BLaER1 (cell line): Measurements from ENCODE around the gene SIDT1.

Source experiments
- H3K27ac ChIP-seq: shearing (Covaris generic); formaldehyde crosslinking; 2 replicates; pipeline ENCODE4 v1.8.1; 2022
- H3K27me3 ChIP-seq: shearing (Covaris generic); formaldehyde crosslinking; 2 replicates; pipeline ENCODE4 v1.8.1; 2022
- H3K36me3 ChIP-seq: shearing (Covaris generic); formaldehyde crosslinking; 2 replicates; pipeline ENCODE4 v1.8.1; 2022
- H3K4me1 ChIP-seq: shearing (Covaris generic); formaldehyde crosslinking; 2 replicates; pipeline ENCODE4 v1.8.1; 2022
- H3K4me2 ChIP-seq: shearing (Covaris generic); formaldehyde crosslinking; 2 replicates; pipeline ENCODE4 v1.8.1; 2022
- H3K4me3 ChIP-seq: shearing (Covaris generic); formaldehyde crosslinking; 2 replicates; pipeline ENCODE4 v1.8.1; 2022
- H3K9ac ChIP-seq: shearing (Covaris generic); formaldehyde crosslinking; 2 replicates; pipeline ENCODE4 v1.8.1; 2022
- H3K9me3 ChIP-seq: shearing (Covaris generic); formaldehyde crosslinking; 2 replicates; pipeline ENCODE4 v1.8.1; 2022
- H4K20me1 ChIP-seq: shearing (Covaris generic); formaldehyde crosslinking; 2 replicates; pipeline ENCODE4 v1.8.1; 2022
- Cebpa-rat ChIP-seq: shearing (Covaris generic); IDR thresholded peaks from 2 replicates; pipeline ENCODE4 v1.8.1; 2022

Gene SIDT1

GRCh38 chr3:113541519-113541918 is 9.2 kb downstream of the SIDT1 start:
- Histone ChIP-seq H4K20me1 (no peaks in the 10 kb centered on the region), H3K9me3 (peaks cover 22% of the 10 kb centered on the region), H3K4me3 (no peak overlapping the region), H3K9ac (no peak overlapping the region), H3K36me3 (no peaks in the 10 kb centered on the region), H3K4me1 (0 out of 2 replicates have a peak, but pooled peaks cover 2% of the 10 kb centered on the region), H3K4me2 (no peak overlapping the region), H3K27me3 (no peaks in the 10 kb centered on the region), H3K27ac (no peak overlapping the region)
- TF ChIP-seq Cebpa-rat = no peak

GRCh38 chr3:113545594-113545993 is 13.2 kb downstream of the SIDT1 start:
- Histone ChIP-seq H3K4me3 (no peak overlapping the region), H3K27ac (no peak overlapping the region), H3K4me1 (no peaks in the 10 kb centered on the region), H3K27me3 (no peaks in the 10 kb centered on the region), H3K9ac (no peak overlapping the region), H4K20me1 (no peaks in the 10 kb centered on the region), H3K36me3 (no peaks in the 10 kb centered on the region), H3K4me2 (no peak overlapping the region), H3K9me3 (peaks cover 22% of the 10 kb centered on the region)
- no peak for TF ChIP-seq Cebpa-rat

- Histone ChIP-seq H3K4me1 (no peaks in the 10 kb centered on the region), H3K9me3 (peaks cover 17% of the 10 kb centered on the region), H3K27me3 (no peaks in the 10 kb centered on the region), H3K4me3 (no peak overlapping the region), H3K9ac (no peak overlapping the region), H3K27ac (no peak overlapping the region), H4K20me1 (no peaks in the 10 kb centered on the region), H3K4me2 (no peak overlapping the region), H3K36me3 (no peaks in the 10 kb centered on the region)
- no peak for TF ChIP-seq Cebpa-rat
Observed at GRCh38 chr3:113546414-113546893, 14.1 kb downstream of the SIDT1 start.

- no peak for TF ChIP-seq Cebpa-rat
Observed at GRCh38 chr3:113548501-113548900, 16.1 kb downstream of the SIDT1 start.

GRCh38 chr3:113551820-113552219 is 19.5 kb downstream of the SIDT1 start:
- H3K4me1 ChIP-seq = no peaks in the 10 kb centered on the region
- no peak overlapping the region for H3K4me3 ChIP-seq
- no peak overlapping the region for H3K4me2 ChIP-seq
- no peaks in the 10 kb centered on the region for H4K20me1 ChIP-seq
- no peaks in the 10 kb centered on the region for H3K9me3 ChIP-seq
- no peak for TF ChIP-seq Cebpa-rat
- H3K27ac ChIP-seq = no peak overlapping the region
- no peaks in the 10 kb centered on the region for H3K36me3 ChIP-seq
- H3K9ac ChIP-seq = no peak overlapping the region
- H3K27me3 ChIP-seq = no peaks in the 10 kb centered on the region

More at GRCh38 chr3:113548501-113548900, 16.1 kb downstream of the SIDT1 start:
- Histone ChIP-seq H3K9me3 (no peaks in the 10 kb centered on the region), H3K9ac (no peak overlapping the region), H3K4me2 (no peak overlapping the region), H3K36me3 (no peaks in the 10 kb centered on the region), H3K27me3 (no peaks in the 10 kb centered on the region), H3K27ac (no peak overlapping the region), H4K20me1 (no peaks in the 10 kb centered on the region), H3K4me3 (no peak overlapping the region), H3K4me1 (no peaks in the 10 kb centered on the region)

- TF ChIP-seq Cebpa-rat = no peak
- Histone ChIP-seq H3K9ac (no peak overlapping the region), H3K4me3 (no peak overlapping the region), H4K20me1 (no peaks in the 10 kb centered on the region), H3K4me2 (no peak overlapping the region), H3K36me3 (no peaks in the 10 kb centered on the region), H3K4me1 (no peaks in the 10 kb centered on the region), H3K9me3 (no peaks in the 10 kb centered on the region), H3K27me3 (no peaks in the 10 kb centered on the region), H3K27ac (no peak overlapping the region)
Observed at GRCh38 chr3:113552851-113553250, 20.5 kb downstream of the SIDT1 start.

- Histone ChIP-seq H3K27ac (no peak overlapping the region), H4K20me1 (no peaks in the 10 kb centered on the region), H3K4me1 (no peaks in the 10 kb centered on the region), H3K9me3 (no peaks in the 10 kb centered on the region), H3K4me3 (no peak overlapping the region), H3K9ac (no peak overlapping the region), H3K36me3 (no peaks in the 10 kb centered on the region), H3K27me3 (no peaks in the 10 kb centered on the region), H3K4me2 (no peak overlapping the region)
- TF ChIP-seq Cebpa-rat = no peak
Observed at GRCh38 chr3:113555138-113555537, 22.8 kb downstream of the SIDT1 start.

- no peaks in the 10 kb centered on the region for H3K9me3 ChIP-seq
- peaks cover 5% of the 10 kb centered on the region; the same call in 1 of the 2 replicates for H3K4me1 ChIP-seq
- no peak for TF ChIP-seq Cebpa-rat
- H3K27me3 ChIP-seq = no peaks in the 10 kb centered on the region
- H3K9ac ChIP-seq = no peak overlapping the region
- H4K20me1 ChIP-seq = no peaks in the 10 kb centered on the region
- no peak overlapping the region for H3K4me2 ChIP-seq
- no peaks in the 10 kb centered on the region for H3K36me3 ChIP-seq
- no peak overlapping the region for H3K4me3 ChIP-seq
- no peak overlapping the region for H3K27ac ChIP-seq
Observed at GRCh38 chr3:113556316-113556945, 24.1 kb downstream of the SIDT1 start.

- Histone ChIP-seq H3K4me1 (peaks cover 5% of the 10 kb centered on the region; the same call in 1 of the 2 replicates), H3K4me2 (no peak overlapping the region), H3K36me3 (no peaks in the 10 kb centered on the region), H3K27me3 (no peaks in the 10 kb centered on the region), H3K27ac (no peak overlapping the region), H3K4me3 (no peak overlapping the region), H3K9me3 (no peaks in the 10 kb centered on the region), H4K20me1 (no peaks in the 10 kb centered on the region), H3K9ac (no peak overlapping the region)
- TF ChIP-seq Cebpa-rat = no peak
Observed at GRCh38 chr3:113556946-113557335, 24.6 kb downstream of the SIDT1 start.

- Histone ChIP-seq H3K27ac (no peak overlapping the region), H4K20me1 (no peaks in the 10 kb centered on the region), H3K27me3 (no peaks in the 10 kb centered on the region), H3K36me3 (no peaks in the 10 kb centered on the region), H3K4me3 (no peak overlapping the region), H3K9me3 (no peaks in the 10 kb centered on the region), H3K4me2 (no peak overlapping the region), H3K9ac (no peak overlapping the region), H3K4me1 (peaks cover 5% of the 10 kb centered on the region; the same call in 1 of the 2 replicates)
- no peak for TF ChIP-seq Cebpa-rat
Observed at GRCh38 chr3:113557374-113557773, 25.0 kb downstream of the SIDT1 start.

- H4K20me1 ChIP-seq = no peaks in the 10 kb centered on the region
- H3K9ac ChIP-seq = no peak overlapping the region
- TF ChIP-seq Cebpa-rat = no peak
- no peak overlapping the region for H3K4me2 ChIP-seq
- no peaks in the 10 kb centered on the region for H3K27me3 ChIP-seq
- no peak overlapping the region for H3K27ac ChIP-seq
- no peak overlapping the region for H3K4me3 ChIP-seq
- H3K4me1 ChIP-seq = peaks cover 5% of the 10 kb centered on the region; the same call in 1 of the 2 replicates
- no peaks in the 10 kb centered on the region for H3K36me3 ChIP-seq
- H3K9me3 ChIP-seq = no peaks in the 10 kb centered on the region
Observed at GRCh38 chr3:113559009-113559408, 26.7 kb downstream of the SIDT1 start.
